Activated CD8-positive, alpha-beta T cell treated with anti-CD3 and anti-CD28 coated beads, Interleukin-2, amount 10 ng/mL, durations not matched to agents 7 days and 5 days (primary cell): ENCODE measurements around the gene ZNF554. TPM values are rescaled to one million over a fixed set of nuclear protein-coding genes. Genes with fewer than 3 reads are reported as not detected.

ENCODE experiments used
- ATAC-seq: fragments of 150-1000 bp; cut with Tn5 transposase; one replicate; pipeline ENCODE4 v1.10.0; 2021; ENCODE audit warnings: moderate library complexity
- CTCF ChIA-PET: fragments of 350-600 bp; sonication (Branson Sonifier 250); formaldehyde crosslinking; loops from one replicate; lab custom pipeline; 2021; ENCODE audit warnings: antibody characterized with exemption; lab: Charles Lee
- POLR2A ChIA-PET: fragments of 350-600 bp; sonication (Branson Sonifier 250); formaldehyde crosslinking; loops from one replicate; lab custom pipeline; 2021; ENCODE audit warnings: antibody characterized with exemption; lab: Charles Lee
- DNase-seq: peaks from one replicate; pipeline ENCODE4 v3.0.0-alpha.2; 2020
- H3K27ac Mint-ChIP-seq: one replicate; pipeline ENCODE4 v1.8.0; 2021; ENCODE audit warnings: mild to moderate bottlenecking, mixed read lengths
- H3K27me3 Mint-ChIP-seq: one replicate; pipeline ENCODE4 v1.8.0; 2021; ENCODE audit warnings: low read depth, mixed read lengths
- H3K36me3 Mint-ChIP-seq: one replicate; pipeline ENCODE4 v1.8.0; 2021; ENCODE audit warnings: low read depth, mixed read lengths
- H3K4me1 Mint-ChIP-seq: one replicate; pipeline ENCODE4 v1.8.0; 2021; ENCODE audit warnings: low read depth, mixed read lengths
- H3K4me3 Mint-ChIP-seq: one replicate; pipeline ENCODE4 v1.8.0; 2021; ENCODE audit warnings: mild to moderate bottlenecking, mixed read lengths
- H3K9me3 Mint-ChIP-seq: one replicate; pipeline ENCODE4 v1.8.0; 2022; ENCODE audit warnings: mixed read lengths; ENCODE audit not compliant: insufficient read depth
- total RNA-seq, 2 experiments: library from RNA; stranded (reverse); gene quantifications; one replicate each; pipeline ENCODE4 v1.2.3, GENCODE V29; 2021

The ZNF554 gene
- total RNA-seq, 2 experiments from 2014 or later, result 2.1 to 2.5 TPM

GRCh38 chr19:2824129-2824528 lies 4.5 kb downstream of the ZNF554 start:
- H3K4me1 Mint-ChIP-seq, result peaks cover 12% of the 10 kb centered on the region
- ATAC-seq (no peak), DNase-seq (no peak)
- H3K27me3 Mint-ChIP-seq, result no peaks in the 10 kb centered on the region
- POLR2A ChIA-PET, result no interaction called here
- peaks cover 20% of the 10 kb centered on the region for H3K36me3 Mint-ChIP-seq
- peaks cover 11% of the 10 kb centered on the region for H3K9me3 Mint-ChIP-seq
- no peak overlapping the region for H3K4me3 Mint-ChIP-seq
- H3K27ac Mint-ChIP-seq, result no peak overlapping the region
- CTCF ChIA-PET, result interaction anchor here (1.7 kb wide), 1 partner anchor 17 kb away, joined by 5 read pairs; the partner anchor contains the start of gene ZNF555

- Mint-ChIP-seq H3K27me3 (no peaks in the 10 kb centered on the region), H3K9me3 (peaks cover 15% of the 10 kb centered on the region), H3K4me3 (no peak overlapping the region), H3K36me3 (peaks cover 22% of the 10 kb centered on the region), H3K27ac (no peak overlapping the region), H3K4me1 (peaks cover 6% of the 10 kb centered on the region)
- ChIA-PET CTCF (no interaction called here), POLR2A (no interaction called here)
- ATAC-seq (no peak), DNase-seq (no peak)
These were observed 7.4 kb downstream of the ZNF554 start for GRCh38 chr19:2827022-2827421.

GRCh38 chr19:2827840-2828489 lies 8.3 kb downstream of the ZNF554 start:
- CTCF ChIA-PET, result no interaction called here
- no peak for ATAC-seq

GRCh38 chr19:2834294-2834871 lies 14.7 kb downstream of the ZNF554 start:
- Mint-ChIP-seq H3K4me3 (no peak overlapping the region), H3K4me1 (no peaks in the 10 kb centered on the region), H3K27ac (no peak overlapping the region), H3K27me3 (no peaks in the 10 kb centered on the region), H3K36me3 (peaks cover 40% of the 10 kb centered on the region), H3K9me3 (peaks cover 27% of the 10 kb centered on the region)
- ChIA-PET POLR2A (interaction anchor here (1.4 kb wide), 1 partner anchor 14 kb away, joined by 4 read pairs; no protein-coding TSS in a partner anchor), CTCF (interaction anchor here (1.1 to 1.6 kb wide), 2 partner anchors 13 to 116 kb away, joined by 3 to 5 read pairs; no protein-coding TSS in a partner anchor)
- ATAC-seq (no peak), DNase-seq (no peak)

More at GRCh38 chr19:2827840-2828489, 8.3 kb downstream of the ZNF554 start:
- Mint-ChIP-seq H3K36me3 (peaks cover 31% of the 10 kb centered on the region), H3K9me3 (peaks cover 19% of the 10 kb centered on the region), H3K4me3 (no peak overlapping the region), H3K4me1 (peaks cover 6% of the 10 kb centered on the region), H3K27me3 (no peaks in the 10 kb centered on the region), H3K27ac (no peak overlapping the region)
- DNase-seq, result no peak
- POLR2A ChIA-PET, result no interaction called here

GRCh38 chr19:2837430-2837829 lies 17.8 kb downstream of the ZNF554 start:
- POLR2A ChIA-PET, result interaction anchor here (0.6 kb wide), 1 partner anchor 51 kb away, joined by 7 read pairs; no protein-coding TSS in a partner anchor
- peaks cover 7% of the 10 kb centered on the region for H3K4me1 Mint-ChIP-seq
- CTCF ChIA-PET, result no interaction called here

GRCh38 chr19:2840794-2841791 lies 21.4 kb downstream of the ZNF554 start, which contains the start of gene ZNF555:
Gene ZNF555 (plus strand): TSS chr19:2841475. CDS start chr19:2841573, 98 bp downstream.
- DNase-seq (peak; percentile 98), ATAC-seq (peak; percentile 99)
- Mint-ChIP-seq H3K27me3 (peaks cover 3% of the 10 kb centered on the region), H3K9me3 (peaks cover 12% of the 10 kb centered on the region), H3K27ac (peak within 1 kb of the TSS; percentile 82), H3K4me3 (peak within 1 kb of the TSS; percentile 83), H3K36me3 (peaks cover 20% of the 10 kb centered on the region), H3K4me1 (peaks cover 11% of the 10 kb centered on the region)
- CTCF ChIA-PET, result interaction anchor here (0.6 to 1.2 kb wide), 12 partner anchors 9 to 379 kb away, joined by 3 to 6 read pairs (median 4); partner anchors contain the start of gene ZNF554
- POLR2A ChIA-PET, result interaction anchor here (0.6 kb wide), 1 partner anchor 10 kb away, joined by 3 read pairs; no protein-coding TSS in a partner anchor

More at GRCh38 chr19:2837430-2837829, 17.8 kb downstream of the ZNF554 start:
- Mint-ChIP-seq H3K36me3 (peaks cover 36% of the 10 kb centered on the region), H3K27ac (no peak overlapping the region), H3K4me3 (no peak overlapping the region), H3K27me3 (peaks cover 2% of the 10 kb centered on the region), H3K9me3 (peaks cover 25% of the 10 kb centered on the region)
- ATAC-seq, result no peak
- DNase-seq, result no peak

- H3K36me3 Mint-ChIP-seq, result peaks cover 11% of the 10 kb centered on the region
- H3K27me3 Mint-ChIP-seq, result peaks cover 3% of the 10 kb centered on the region
- POLR2A ChIA-PET, result interaction anchor here (0.6 kb wide), 1 partner anchor 9 kb away, joined by 3 read pairs; no protein-coding TSS in a partner anchor
- H3K27ac Mint-ChIP-seq, result peak overlapping the region; percentile 13
- peaks cover 3% of the 10 kb centered on the region for H3K9me3 Mint-ChIP-seq
- peaks cover 11% of the 10 kb centered on the region for H3K4me1 Mint-ChIP-seq
- DNase-seq (no peak), ATAC-seq (peak; percentile 4)
- peak overlapping the region; percentile 51 for H3K4me3 Mint-ChIP-seq
- CTCF ChIA-PET, result interaction anchor here (1.0 to 1.2 kb wide), 7 partner anchors 18 to 194 kb away, joined by 3 to 6 read pairs (median 5); partner anchors contain the start of gene ZNF554
These were observed 22.3 kb downstream of the ZNF554 start for GRCh38 chr19:2841855-2842574.

GRCh38 chr19:2845107-2845506 lies 25.4 kb downstream of the ZNF554 start:
- Mint-ChIP-seq H3K27ac (no peak overlapping the region), H3K36me3 (peaks cover 16% of the 10 kb centered on the region), H3K4me1 (peaks cover 13% of the 10 kb centered on the region), H3K9me3 (peaks cover 9% of the 10 kb centered on the region), H3K27me3 (peaks cover 3% of the 10 kb centered on the region), H3K4me3 (no peak overlapping the region)
- ChIA-PET CTCF (interaction anchor here (1.3 kb wide), 1 partner anchor 584 kb away, joined by 3 read pairs; no protein-coding TSS in a partner anchor), POLR2A (no interaction called here)
- no peak for DNase-seq
- no peak for ATAC-seq

GRCh38 chr19:2846180-2846894 lies 26.7 kb downstream of the ZNF554 start:
- ChIA-PET POLR2A (no interaction called here), CTCF (no interaction called here)
- Mint-ChIP-seq H3K27me3 (peaks cover 3% of the 10 kb centered on the region), H3K36me3 (peaks cover 25% of the 10 kb centered on the region), H3K27ac (no peak overlapping the region), H3K9me3 (peaks cover 17% of the 10 kb centered on the region), H3K4me3 (no peak overlapping the region), H3K4me1 (peaks cover 16% of the 10 kb centered on the region)
- ATAC-seq, result no peak
- DNase-seq, result no peak

GRCh38 chr19:2847507-2847906 lies 27.8 kb downstream of the ZNF554 start:
- peaks cover 35% of the 10 kb centered on the region for H3K36me3 Mint-ChIP-seq
- peaks cover under 1% of the 10 kb centered on the region for H3K27me3 Mint-ChIP-seq
- peaks cover 22% of the 10 kb centered on the region for H3K9me3 Mint-ChIP-seq
- peaks cover 12% of the 10 kb centered on the region for H3K4me1 Mint-ChIP-seq
- ChIA-PET POLR2A (no interaction called here), CTCF (no interaction called here)
- no peak overlapping the region for H3K4me3 Mint-ChIP-seq
- H3K27ac Mint-ChIP-seq, result no peak overlapping the region
- ATAC-seq (no peak), DNase-seq (no peak)
